Mesodermal cell (in vitro differentiated cells): ENCODE measurements around the gene OTOP3.
"Not testable (repeated sequence)": the region's sequence is repeated elsewhere in the genome, so short reads cannot be mapped to it uniquely, and the experiment has no call there.

Experiments used
- H3K27ac ChIP-seq: 2 replicates; pipeline ENCODE4 v1.7.0; 2013; ENCODE audit warnings: mild to moderate bottlenecking, low read depth, low read length, moderate library complexity; ENCODE audit not compliant: severe bottlenecking
- H3K36me3 ChIP-seq: 2 replicates; pipeline ENCODE4 v1.7.1; 2013; ENCODE audit warnings: mild to moderate bottlenecking, low read length, moderate library complexity; ENCODE audit not compliant: control insufficient read depth, insufficient read depth
- H3K4me1 ChIP-seq: one replicate; pipeline ENCODE4 v1.7.1; 2013; ENCODE audit warnings: mild to moderate bottlenecking, low read length; ENCODE audit not compliant: insufficient read depth, control insufficient read depth, poor library complexity, severe bottlenecking
- H3K4me3 ChIP-seq: 2 replicates; pipeline ENCODE4 v1.7.0; 2013; ENCODE audit warnings: low read length, control low read depth, mild to moderate bottlenecking; ENCODE audit not compliant: insufficient read depth, poor library complexity, severe bottlenecking; ENCODE audit errors: extremely low read depth
- H3K9me3 ChIP-seq: 2 replicates; pipeline ENCODE4 v1.7.1; 2013; ENCODE audit warnings: mild to moderate bottlenecking, low read length, moderate library complexity; ENCODE audit not compliant: control insufficient read depth
- WGBS, 2 experiments: methylation state at CpG; one replicate each; pipeline ENCODE4 v1.1.5; 2013; ENCODE audit warnings: missing lambda C conversion rate in 2 of 2; ENCODE audit not compliant: insufficient coverage in 2 of 2; 5-methylcytosine and 5-hydroxymethylcytosine counted together

Gene OTOP3

DNA sequence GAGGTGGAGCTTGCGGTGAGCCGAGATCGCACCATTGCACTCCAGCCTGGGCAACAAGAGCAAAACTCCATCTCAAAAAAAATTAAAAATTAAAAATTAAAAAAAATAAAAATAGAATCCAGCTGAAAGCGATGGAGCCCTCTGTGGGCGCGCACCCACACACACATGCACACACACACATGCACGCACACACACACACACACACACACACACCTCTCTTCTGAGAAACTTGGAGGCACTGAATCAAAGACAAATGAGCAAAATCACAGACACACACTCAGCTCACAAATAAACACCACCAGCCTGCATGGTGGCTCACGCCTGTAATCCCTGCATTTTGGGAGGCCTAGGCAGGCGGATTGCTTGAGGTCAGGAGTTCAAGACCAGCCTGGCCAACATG is 32.7 kb upstream of the OTOP3 start:
- H3K4me1 ChIP-seq = no peaks in the 10 kb centered on the region
- no peaks in the 10 kb centered on the region for H3K36me3 ChIP-seq
- WGBS, 2 experiments = 84 to 97% methylated on average over 5 to 6 of the region's 9 CpGs
- H3K27ac ChIP-seq = no peak overlapping the region
- no peaks in the 10 kb centered on the region for H3K9me3 ChIP-seq
- H3K4me3 ChIP-seq = no peak overlapping the region

- Histone ChIP-seq H3K9me3 (no peaks in the 10 kb centered on the region), H3K4me3 (no peak overlapping the region), H3K4me1 (no peaks in the 10 kb centered on the region), H3K27ac (no peak overlapping the region), H3K36me3 (no peaks in the 10 kb centered on the region)
- 53 to 94% methylated on average over 2 of the region's 6 CpGs for WGBS, 2 experiments
These were observed 32.0 kb upstream of the OTOP3 start for GRCh38 chr17:74903671-74904070.

DNA sequence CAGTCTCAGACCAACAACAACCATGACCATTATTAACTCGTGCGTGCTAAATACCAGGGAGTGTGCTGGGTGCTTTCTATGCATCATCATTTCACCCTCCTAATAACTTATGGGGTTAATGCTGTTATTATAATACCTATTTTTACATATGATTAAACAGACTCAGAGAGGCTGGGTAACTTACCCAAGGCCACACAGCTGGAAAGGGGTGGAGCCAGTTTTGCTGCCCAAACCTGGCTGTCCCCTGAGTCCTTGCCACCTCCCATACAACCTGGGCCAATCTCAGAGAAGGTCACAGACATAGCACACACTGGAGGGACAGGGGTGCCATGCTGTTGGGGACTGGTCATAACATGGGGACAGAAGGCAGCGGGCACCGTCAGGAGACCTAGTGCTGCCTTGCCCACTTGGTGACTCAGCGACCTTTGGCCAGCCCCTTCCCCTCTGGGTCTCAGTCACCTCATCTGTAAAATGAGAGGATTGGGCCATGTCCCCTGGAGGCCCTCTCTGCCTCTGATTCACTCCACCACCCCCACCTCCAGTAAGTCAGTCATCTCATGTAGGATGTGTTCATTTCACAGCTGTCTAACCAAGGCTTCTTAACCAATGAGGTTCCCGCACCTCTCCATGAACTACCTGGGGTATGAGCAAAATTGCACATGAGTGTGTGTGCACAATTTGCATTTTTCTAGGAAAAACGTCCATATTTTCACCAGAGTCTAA is 30.9 kb upstream of the OTOP3 start:
- Histone ChIP-seq H3K9me3 (no peaks in the 10 kb centered on the region), H3K27ac (no peak overlapping the region), H3K4me1 (no peaks in the 10 kb centered on the region), H3K36me3 (no peaks in the 10 kb centered on the region), H3K4me3 (no peak overlapping the region)
- WGBS, 2 experiments = 74 to 82% methylated on average over 2 to 4 of the region's 7 CpGs

DNA sequence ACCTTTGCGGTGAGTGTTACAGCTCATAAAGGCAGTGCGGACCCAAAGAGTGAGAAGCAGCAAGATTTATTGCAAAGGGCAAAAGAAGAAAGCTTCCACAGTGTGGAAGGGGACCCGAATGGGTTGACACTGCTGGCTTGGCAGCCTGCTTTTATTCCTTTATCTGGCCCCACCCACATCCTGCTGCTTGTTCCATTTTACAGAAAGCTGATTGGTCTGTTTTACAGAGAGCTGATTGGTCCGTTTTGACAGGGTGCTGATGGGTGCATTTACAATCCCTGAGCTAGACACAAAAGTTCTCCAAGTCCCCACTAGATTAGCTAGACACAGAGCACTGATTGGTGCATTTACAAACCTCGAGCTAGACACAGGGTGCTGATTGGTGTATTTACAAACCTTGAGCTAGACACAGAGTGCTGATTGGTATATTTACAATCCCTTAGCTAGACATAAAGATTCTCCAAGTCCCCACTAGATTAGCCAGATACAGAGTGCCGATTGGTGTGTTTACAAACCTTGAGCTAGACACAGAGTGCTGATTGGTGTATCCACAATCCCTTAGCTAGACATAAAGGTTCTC is 29.4 kb upstream of the OTOP3 start:
- not testable (repeated sequence) for H3K36me3 ChIP-seq, H3K9me3 ChIP-seq, H3K27ac ChIP-seq, H3K4me3 ChIP-seq, H3K4me1 ChIP-seq
- 88 to 95% methylated on average over 3 to 6 of the region's 6 CpGs for WGBS, 2 experiments

- Histone ChIP-seq H3K36me3 (no peaks in the 10 kb centered on the region), H3K27ac (no peak overlapping the region), H3K4me1 (no peaks in the 10 kb centered on the region), H3K4me3 (no peak overlapping the region), H3K9me3 (no peaks in the 10 kb centered on the region)
- WGBS, 2 experiments = 97 to 98% methylated on average over 14 to 34 of the region's 34 CpGs
These were observed 28.7 kb upstream of the OTOP3 start for GRCh38 chr17:74907012-74907411.

- H3K9me3 ChIP-seq, H3K4me1 ChIP-seq, H3K36me3 ChIP-seq, H3K4me3 ChIP-seq, H3K27ac ChIP-seq: not testable (repeated sequence)
- WGBS, 2 experiments = 63 to 68% methylated on average over 4 of the region's 4 CpGs
These were observed 26.6 kb upstream of the OTOP3 start for GRCh38 chr17:74909097-74909496.

DNA sequence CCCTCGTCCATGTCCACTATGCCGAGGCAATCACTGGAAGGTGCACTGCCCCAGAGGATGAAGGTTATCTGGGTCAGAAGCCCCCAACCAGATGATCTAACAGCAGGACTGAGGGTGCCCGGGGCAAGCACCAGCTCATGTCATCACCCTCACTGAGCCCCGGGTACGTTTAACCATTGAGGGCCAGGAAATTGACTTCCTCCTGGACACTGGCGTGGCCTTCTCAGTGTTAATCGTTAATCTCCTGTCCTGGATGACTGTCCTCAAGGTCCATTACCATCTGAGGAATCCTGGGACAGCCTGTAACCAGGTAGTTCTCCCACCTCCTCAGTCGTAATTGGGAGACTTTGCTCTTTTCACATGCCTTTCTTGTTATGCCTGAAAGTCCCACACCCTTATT is 24.3 kb upstream of the OTOP3 start:
- H3K4me3 ChIP-seq, H3K9me3 ChIP-seq, H3K27ac ChIP-seq, H3K4me1 ChIP-seq, H3K36me3 ChIP-seq: not testable (repeated sequence)
- 88 to 95% methylated on average over 3 to 7 of the region's 8 CpGs for WGBS, 2 experiments

- H3K4me3 ChIP-seq = no peak overlapping the region
- WGBS, 2 experiments = 86 to 95% methylated on average over 12 of the region's 13 CpGs
- no peaks in the 10 kb centered on the region for H3K9me3 ChIP-seq
- H3K27ac ChIP-seq = no peak overlapping the region
- H3K36me3 ChIP-seq = no peaks in the 10 kb centered on the region
- H3K4me1 ChIP-seq = no peaks in the 10 kb centered on the region
These were observed 19.4 kb upstream of the OTOP3 start for GRCh38 chr17:74916136-74916850.

- H3K27ac ChIP-seq = no peak overlapping the region
- no peaks in the 10 kb centered on the region for H3K36me3 ChIP-seq
- WGBS, 2 experiments = 88 to 96% methylated on average over 9 to 10 of the region's 11 CpGs
- H3K9me3 ChIP-seq = no peaks in the 10 kb centered on the region
- no peaks in the 10 kb centered on the region for H3K4me1 ChIP-seq
- no peak overlapping the region for H3K4me3 ChIP-seq
These were observed 18.9 kb upstream of the OTOP3 start for GRCh38 chr17:74916851-74917199.

GRCh38 chr17:74917430-74917829 is 18.3 kb upstream of the OTOP3 start:
- H3K27ac ChIP-seq = no peak overlapping the region
- no peaks in the 10 kb centered on the region for H3K4me1 ChIP-seq
- 98 to 100% methylated on average over 2 to 6 of the region's 10 CpGs for WGBS, 2 experiments
- no peaks in the 10 kb centered on the region for H3K9me3 ChIP-seq
- no peaks in the 10 kb centered on the region for H3K36me3 ChIP-seq
- no peak overlapping the region for H3K4me3 ChIP-seq

DNA sequence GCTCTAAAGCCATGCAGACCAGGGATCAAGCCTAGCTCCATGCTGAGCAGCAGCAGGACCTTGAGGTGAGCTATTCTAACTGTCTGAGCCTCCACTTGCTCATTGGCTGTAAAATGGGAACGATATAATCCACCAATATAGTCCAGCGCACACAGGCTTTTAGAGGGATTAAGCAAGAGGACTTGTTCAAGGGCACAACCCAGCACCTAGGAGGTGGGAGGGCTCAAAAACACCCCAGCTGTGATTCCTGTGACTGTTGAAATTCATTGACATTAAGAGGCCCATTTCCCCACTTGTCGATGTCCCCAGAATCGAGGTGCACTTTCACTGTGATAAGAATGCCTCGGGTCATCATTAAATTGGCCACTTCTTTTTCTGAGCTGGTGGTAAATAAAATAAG is 16.8 kb upstream of the OTOP3 start:
- Histone ChIP-seq H3K4me3 (no peak overlapping the region), H3K9me3 (no peaks in the 10 kb centered on the region), H3K4me1 (no peaks in the 10 kb centered on the region), H3K27ac (no peak overlapping the region), H3K36me3 (no peaks in the 10 kb centered on the region)
- 95 to 100% methylated on average over 4 to 5 of the region's 5 CpGs for WGBS, 2 experiments
